Renal pelvis (tissue), 12 donors: Measurements from ENCODE around the gene PPP2R5D. TPM values are rescaled to one million over a fixed set of nuclear protein-coding genes. Genes with fewer than 3 reads are reported as not detected.
"Not testable (repeated sequence)": the region's sequence is repeated elsewhere in the genome, so short reads cannot be mapped to it uniquely, and the experiment has no call there.

Source experiments
- DNase-seq: peaks from one replicate; pipeline ENCODE4 v3.0.0-alpha.2; 2013
- long read RNA-seq, 16 experiments: transcript quantifications; one replicate each; lab custom pipeline, GENCODE V29; 2026
- polyA plus RNA-seq, 3 donors: library from polyadenylated mRNA; unstranded; fragments of 120-200 nt; gene quantifications; one replicate each; pipeline ENCODE4 v1.2.1, GENCODE V29; 2013; ENCODE audit not compliant: insufficient read length in 3 of 3

The PPP2R5D gene
- polyA plus RNA-seq, result 10 to 100 TPM; 60.6 to 63.9 (median 62.5) TPM
- long read RNA-seq, donor 1, transcript PPP2R5D-208 (16 exons, 3,044 nt), result major isoform, 11 of 237 reads
- long read RNA-seq, donor 1, partial matches to known transcripts, result 219 of 237 reads
- long read RNA-seq, donor 1, other reads (novel, unspliced or antisense), result 7 of 237 reads
- long read RNA-seq, donor 2, transcript PPP2R5D-208 (16 exons, 3,044 nt), result major isoform, 11 of 253 reads
- long read RNA-seq, donor 2, partial matches to known transcripts, result 153 of 253 reads
- long read RNA-seq, donor 2, other reads (novel, unspliced or antisense), result 89 of 253 reads
- long read RNA-seq, donor 3, transcript PPP2R5D-208 (16 exons, 3,044 nt), result major isoform, 6 of 65 reads
- long read RNA-seq, donor 3, partial matches to known transcripts, result 59 of 65 reads
- long read RNA-seq, donor 3, other reads (novel, unspliced or antisense), result 0 of 65 reads
- long read RNA-seq, donor 4, transcript PPP2R5D-208 (16 exons, 3,044 nt), result major isoform, 9 of 240 reads
- long read RNA-seq, donor 4, partial matches to known transcripts, result 153 of 240 reads
- long read RNA-seq, donor 4, other reads (novel, unspliced or antisense), result 78 of 240 reads
- long read RNA-seq, donor 5, partial matches to known transcripts, result 35 of 99 reads
- long read RNA-seq, donor 5, other reads (novel, unspliced or antisense), result 64 of 99 reads
- long read RNA-seq, donor 6, transcript PPP2R5D-208 (16 exons, 3,044 nt), result major isoform, 12 of 210 reads
- long read RNA-seq, donor 6, partial matches to known transcripts, result 132 of 210 reads
- long read RNA-seq, donor 6, other reads (novel, unspliced or antisense), result 66 of 210 reads
- long read RNA-seq, donor 7, transcript PPP2R5D-208 (16 exons, 3,044 nt), result major isoform, 6 of 231 reads
- long read RNA-seq, donor 7, partial matches to known transcripts, result 167 of 231 reads
- long read RNA-seq, donor 7, other reads (novel, unspliced or antisense), result 57 of 231 reads
- long read RNA-seq, donor 8, partial matches to known transcripts, result 58 of 76 reads
- long read RNA-seq, donor 8, other reads (novel, unspliced or antisense), result 15 of 76 reads
- long read RNA-seq, donor 9, transcript PPP2R5D-208 (16 exons, 3,044 nt), result major isoform, 11 of 20 reads
- long read RNA-seq, donor 9, partial matches to known transcripts, result 9 of 20 reads
- long read RNA-seq, donor 9, other reads (novel, unspliced or antisense), result 0 of 20 reads
- long read RNA-seq, donor 10, partial matches to known transcripts, result 57 of 61 reads
- long read RNA-seq, donor 10, other reads (novel, unspliced or antisense), result 0 of 61 reads
- long read RNA-seq, donor 11, transcript PPP2R5D-208 (16 exons, 3,044 nt), result major isoform, 6 of 128 reads
- long read RNA-seq, donor 11, partial matches to known transcripts, result 90 of 128 reads
- long read RNA-seq, donor 11, other reads (novel, unspliced or antisense), result 32 of 128 reads
- long read RNA-seq, donor 12, transcript PPP2R5D-208 (16 exons, 3,044 nt), result major isoform, 11 of 325 reads
- long read RNA-seq, donor 12, partial matches to known transcripts, result 242 of 325 reads
- long read RNA-seq, donor 12, other reads (novel, unspliced or antisense), result 72 of 325 reads
- long read RNA-seq, donor 13, partial matches to known transcripts, result 131 of 132 reads
- long read RNA-seq, donor 13, other reads (novel, unspliced or antisense), result 0 of 132 reads
- long read RNA-seq, donor 14, transcript PPP2R5D-208 (16 exons, 3,044 nt), result major isoform, 5 of 337 reads
- long read RNA-seq, donor 14, partial matches to known transcripts, result 150 of 337 reads
- long read RNA-seq, donor 14, other reads (novel, unspliced or antisense), result 182 of 337 reads
- long read RNA-seq, donor 15, transcript PPP2R5D-208 (16 exons, 3,044 nt), result major isoform, 10 of 322 reads
- long read RNA-seq, donor 15, partial matches to known transcripts, result 217 of 322 reads
- long read RNA-seq, donor 15, other reads (novel, unspliced or antisense), result 94 of 322 reads
- long read RNA-seq, donor 16, transcript PPP2R5D-208 (16 exons, 3,044 nt), result major isoform, 5 of 297 reads
- long read RNA-seq, donor 16, partial matches to known transcripts, result 281 of 297 reads
- long read RNA-seq, donor 16, other reads (novel, unspliced or antisense), result 11 of 297 reads

DNA sequence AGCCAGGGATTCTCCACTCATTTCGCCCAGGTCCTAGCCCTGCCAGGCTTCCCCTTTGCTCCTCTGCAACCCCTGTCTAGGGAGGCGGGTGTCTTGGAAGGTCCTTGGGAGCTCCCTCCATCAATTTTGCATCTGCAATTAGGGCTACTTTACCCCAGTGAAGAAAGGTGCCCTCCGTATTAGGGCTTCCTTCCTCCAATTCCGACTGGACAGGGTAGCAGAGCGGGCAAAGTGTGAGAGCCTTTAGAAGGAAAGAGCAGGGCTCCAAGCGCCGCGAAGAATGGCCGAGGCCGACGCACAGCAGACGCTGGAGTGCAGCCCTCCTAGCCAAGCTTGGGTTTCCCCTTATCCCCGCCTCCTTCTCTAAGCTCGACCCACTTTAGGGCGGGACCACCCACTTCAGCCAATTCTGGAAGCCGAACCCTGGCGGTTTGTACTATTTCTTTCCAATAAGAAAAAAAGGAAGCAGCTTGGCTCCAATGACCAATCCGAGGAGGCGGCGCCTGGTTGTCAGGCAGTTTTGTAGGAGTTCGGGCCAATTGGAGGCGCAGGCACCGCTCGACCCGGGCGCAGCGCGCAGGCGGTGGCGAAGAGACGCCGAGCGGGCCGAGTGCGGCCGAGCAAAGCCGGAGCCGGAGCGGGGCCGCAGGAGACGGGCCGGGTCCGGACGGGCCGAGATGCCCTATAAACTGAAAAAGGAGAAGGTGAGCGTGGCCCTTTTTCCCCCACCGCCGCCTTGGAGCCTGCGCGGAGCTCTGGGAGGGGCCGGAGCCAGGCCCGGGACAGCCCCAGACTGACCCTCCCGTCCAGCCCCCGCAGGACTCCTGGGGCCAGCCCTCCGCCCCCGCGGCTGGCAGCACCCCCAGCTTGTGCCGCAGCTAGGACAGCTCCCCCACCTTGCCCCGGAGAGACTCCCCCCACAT is at the start of gene PPP2R5D:
Gene PPP2R5D, plus strand, starts transcription at position 570 of the 923 bp plus-strand sequence. Its CDS starts 108 bp downstream, at position 678.
- DNase-seq, result peak; percentile 99

DNA sequence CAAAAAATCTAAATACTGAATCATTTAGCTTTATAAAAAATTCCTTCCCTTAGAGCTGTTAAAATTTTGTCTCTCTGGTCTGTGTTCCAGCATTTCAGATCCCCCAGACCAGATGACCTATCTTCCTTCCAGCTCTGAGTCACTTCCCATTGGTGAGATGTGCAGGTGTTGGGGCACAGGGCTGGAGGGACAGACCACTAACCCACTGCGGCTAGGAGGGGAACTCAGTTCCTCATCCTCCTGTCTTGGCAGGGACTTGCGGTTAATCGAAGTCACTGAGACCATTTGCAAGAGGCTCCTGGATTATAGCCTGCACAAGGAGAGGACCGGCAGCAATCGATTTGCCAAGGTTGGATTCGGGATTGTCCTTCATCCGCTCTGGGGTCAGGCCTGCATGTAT is 49.0 kb upstream of the PPP2R5D start:
- no peak for DNase-seq

GRCh38 chr6:42936398-42936797 is 48.0 kb upstream of the PPP2R5D start:
- DNase-seq, result no peak

DNA sequence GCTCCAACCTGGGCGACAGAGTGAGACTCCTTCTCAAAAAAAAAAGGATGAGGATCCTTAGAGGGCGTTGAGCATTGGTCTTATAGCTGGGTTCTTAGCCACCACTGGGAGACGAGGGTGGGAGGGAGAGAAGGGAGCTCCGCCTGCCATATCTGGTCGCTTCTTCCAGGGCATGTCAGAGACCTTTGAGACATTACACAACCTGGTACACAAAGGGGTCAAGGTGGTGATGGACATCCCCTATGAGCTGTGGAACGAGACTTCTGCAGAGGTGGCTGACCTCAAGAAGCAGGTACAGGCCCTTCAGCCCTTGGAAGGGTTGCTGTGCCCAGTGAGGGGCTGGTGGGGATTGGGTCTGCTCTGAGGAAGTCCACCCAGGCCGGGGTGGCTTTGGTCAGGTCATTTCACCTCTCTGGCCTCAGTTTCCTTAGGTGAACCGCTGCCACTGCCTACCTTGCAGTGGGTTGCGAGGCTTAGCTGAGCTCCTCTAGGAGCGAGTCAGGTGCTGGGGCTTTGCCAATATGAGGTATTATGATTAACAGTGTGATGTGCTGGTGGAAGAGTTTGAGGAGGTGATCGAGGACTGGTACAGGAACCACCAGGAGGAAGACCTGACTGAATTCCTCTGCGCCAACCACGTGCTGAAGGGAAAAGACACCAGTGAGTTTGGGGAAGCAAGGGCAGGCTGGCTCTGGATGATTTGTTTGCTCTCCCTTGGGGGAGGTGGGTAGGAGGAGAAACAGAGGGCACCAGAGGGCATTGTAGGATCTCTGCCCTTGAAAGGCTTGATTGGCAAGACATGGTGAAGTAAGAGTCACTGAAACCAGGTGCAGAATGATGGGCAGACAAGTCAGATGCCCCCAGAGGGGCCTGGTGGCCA is 46.6 kb upstream of the PPP2R5D start:
- no peak for DNase-seq

DNA sequence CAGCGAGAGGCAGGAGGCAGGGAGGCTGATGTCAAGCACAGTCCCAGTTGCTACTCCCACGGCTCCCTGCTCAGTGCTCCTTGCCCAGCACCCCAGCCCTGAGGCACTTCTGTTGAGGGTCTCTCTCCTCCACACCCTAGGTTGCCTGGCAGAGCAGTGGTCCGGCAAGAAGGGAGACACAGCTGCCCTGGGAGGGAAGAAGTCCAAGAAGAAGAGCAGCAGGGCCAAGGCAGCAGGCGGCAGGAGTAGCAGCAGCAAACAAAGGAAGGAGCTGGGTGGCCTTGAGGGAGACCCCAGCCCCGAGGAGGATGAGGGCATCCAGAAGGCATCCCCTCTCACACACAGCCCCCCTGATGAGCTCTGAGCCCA is 46.0 kb upstream of the PPP2R5D start:
- DNase-seq, result no peak

DNA sequence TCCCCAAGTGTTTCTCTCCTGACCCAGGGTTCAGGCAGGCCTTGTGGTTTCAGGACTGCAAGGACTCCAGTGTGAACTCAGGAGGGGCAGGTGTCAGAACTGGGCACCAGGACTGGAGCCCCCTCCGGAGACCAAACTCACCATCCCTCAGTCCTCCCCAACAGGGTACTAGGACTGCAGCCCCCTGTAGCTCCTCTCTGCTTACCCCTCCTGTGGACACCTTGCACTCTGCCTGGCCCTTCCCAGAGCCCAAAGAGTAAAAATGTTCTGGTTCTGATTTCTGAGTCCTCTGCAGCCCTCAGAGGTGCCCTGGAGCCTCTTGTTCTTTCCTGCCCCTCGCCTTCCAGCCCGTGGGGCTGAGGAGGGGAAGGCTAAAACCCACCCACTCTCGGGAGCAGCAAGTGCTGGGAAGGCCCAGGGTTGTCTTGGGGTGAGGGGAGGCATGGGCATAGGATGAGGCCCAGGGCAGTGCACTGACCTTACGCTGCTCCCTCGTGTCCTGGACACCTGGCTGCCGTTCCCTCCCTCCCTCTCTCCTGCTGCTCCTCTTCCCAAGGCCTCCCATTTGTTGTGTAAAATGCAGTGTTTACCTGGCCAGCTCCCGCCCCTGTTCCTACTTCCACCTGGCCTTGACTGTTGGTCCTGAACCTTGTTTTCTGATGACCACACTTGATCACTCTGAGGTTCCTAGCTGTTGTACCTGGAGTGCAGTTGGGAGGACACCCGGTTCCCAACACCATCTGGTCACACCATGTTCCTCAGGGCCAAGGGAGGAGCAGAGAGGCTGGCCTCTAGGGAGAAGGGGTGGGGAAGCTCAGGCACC is 45.2 kb upstream of the PPP2R5D start:
- no peak for DNase-seq

GRCh38 chr6:42939810-42940167 is 44.6 kb upstream of the PPP2R5D start:
- no peak for DNase-seq

- no peak for DNase-seq
Observed at GRCh38 chr6:42940493-42941045, 43.8 kb upstream of the PPP2R5D start.

DNA sequence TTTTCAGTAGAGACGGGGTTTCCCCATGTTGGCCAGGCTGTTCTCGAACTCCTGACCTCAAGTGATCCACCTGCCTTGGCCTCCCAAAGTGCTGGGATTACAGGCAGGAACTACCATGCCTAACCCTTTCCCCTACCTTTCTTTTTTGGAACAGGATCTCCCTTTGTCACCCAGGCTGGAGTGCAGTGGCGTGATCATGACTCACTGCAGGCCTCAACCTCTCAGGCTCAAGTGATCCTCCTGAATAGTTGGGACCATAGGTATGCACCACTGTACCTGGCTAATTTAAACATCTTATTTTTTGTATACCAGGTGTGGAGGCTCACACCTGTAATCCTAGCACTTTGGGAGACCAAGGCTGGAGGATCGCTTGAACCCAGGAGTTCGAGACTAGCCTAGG is 43.0 kb upstream of the PPP2R5D start:
- not testable (repeated sequence) for DNase-seq

DNA sequence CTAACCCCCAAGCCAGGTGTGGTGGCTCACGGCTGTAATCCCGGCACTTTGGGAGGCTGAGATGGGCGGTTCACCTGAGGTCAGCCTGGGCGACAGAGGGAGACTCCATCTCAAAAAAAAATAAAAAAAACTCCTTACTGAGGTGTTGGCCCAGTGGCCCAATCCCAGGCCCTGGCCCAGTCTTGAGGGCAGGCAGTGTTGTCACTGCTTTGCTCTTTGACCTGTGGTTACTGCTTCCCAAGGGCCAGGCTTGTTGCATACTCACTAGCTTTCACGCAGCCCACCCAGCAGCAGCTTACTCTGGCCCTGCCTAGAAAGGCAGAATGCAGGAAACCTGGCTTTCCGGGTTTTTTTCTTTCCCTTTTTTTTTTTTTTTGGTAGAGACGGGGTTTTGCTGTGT is 41.9 kb upstream of the PPP2R5D start:
- DNase-seq, result no peak

DNA sequence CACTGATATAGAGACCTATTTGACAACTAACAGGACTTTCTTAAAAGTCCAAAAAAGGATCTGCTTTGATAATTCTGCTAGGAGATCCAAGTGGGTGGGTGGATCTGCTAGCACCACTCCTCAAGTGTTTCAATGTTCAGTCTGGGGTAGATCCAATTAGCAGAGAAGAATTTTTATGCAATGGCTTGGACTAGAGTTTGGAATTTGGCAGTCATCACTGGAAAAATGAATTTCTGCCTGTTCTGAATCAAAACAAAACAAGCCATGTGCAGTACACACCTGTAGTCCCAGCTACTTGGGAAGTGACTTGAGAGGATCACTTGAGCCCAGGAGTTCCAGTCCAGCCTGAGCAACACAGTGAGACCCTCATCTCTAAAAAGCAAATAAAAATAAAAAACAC is 36.4 kb upstream of the PPP2R5D start:
- DNase-seq, result no peak

DNA sequence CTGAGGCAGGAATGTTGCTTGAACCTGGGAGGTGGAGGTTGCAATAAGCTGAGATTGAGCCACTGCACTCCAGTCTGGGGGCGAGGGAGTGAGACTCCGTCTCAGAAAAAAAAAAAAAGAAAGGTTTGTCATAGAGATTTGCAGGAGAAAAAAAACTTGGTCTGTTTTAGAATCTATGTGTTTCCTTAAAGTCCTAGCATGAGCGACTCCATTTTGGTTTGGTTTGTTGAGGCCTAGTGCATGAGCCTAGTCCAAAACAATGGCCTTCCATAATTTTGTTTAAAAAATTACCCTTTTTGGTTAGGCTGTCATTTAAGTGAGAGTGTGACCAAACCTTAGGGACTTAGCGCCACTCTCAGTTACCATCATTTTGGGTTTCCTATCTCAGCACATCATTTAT is 32.0 kb upstream of the PPP2R5D start:
- DNase-seq, result no peak

- not testable (repeated sequence) for DNase-seq
Observed at GRCh38 chr6:42954405-42954804, 30.0 kb upstream of the PPP2R5D start.

GRCh38 chr6:42958125-42958524 is 26.2 kb upstream of the PPP2R5D start:
- no peak for DNase-seq

DNA sequence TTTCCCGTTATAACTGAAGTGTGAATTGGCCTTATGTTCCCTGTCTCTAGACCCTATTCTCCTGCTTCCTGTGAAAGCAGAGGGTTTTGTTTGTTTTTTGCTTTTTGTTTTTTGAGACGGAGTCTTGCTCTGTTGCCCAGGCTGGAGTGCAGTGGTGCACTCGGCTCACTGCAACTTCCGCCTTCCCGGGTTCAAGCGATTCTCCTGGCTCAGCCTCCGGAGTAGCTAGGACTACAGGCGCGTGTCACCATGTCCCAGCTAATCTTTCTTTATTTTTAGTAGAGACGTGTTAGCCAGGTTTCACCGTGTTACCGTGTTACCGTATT is 24.5 kb upstream of the PPP2R5D start:
- no peak for DNase-seq

DNA sequence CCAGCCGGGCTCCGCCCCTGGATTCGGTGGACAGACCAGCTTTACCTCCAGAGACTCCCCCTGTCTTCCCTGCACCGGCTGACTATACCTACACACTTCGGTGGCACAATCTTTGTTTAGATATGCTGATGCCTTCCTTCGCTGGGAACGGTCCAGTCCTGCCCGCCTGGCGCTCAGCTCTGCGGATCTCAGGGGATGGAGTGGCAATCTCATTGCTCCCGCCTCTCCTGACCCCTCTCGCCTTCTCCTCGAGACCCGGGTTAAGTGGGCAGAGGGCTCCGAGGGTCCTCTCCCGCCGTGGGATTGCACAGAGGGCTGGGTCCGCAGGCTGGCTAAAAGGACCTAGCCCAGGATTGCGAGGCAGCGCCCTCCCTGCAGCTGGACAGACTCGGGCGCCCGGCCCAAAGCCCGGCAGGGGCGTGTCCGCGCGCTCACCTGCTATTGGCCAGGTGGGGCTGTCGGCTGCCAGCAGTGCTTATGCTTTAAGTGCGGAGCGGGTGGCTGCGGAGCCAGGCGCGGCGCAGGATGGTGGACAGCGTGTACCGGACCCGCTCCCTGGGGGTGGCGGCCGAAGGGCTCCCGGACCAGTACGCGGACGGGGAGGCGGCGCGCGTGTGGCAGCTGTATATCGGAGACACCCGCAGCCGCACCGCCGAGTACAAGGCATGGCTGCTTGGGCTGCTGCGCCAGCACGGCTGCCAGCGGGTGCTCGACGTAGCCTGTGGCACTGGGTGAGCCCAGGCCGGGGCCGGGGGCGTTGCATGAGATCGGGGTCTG is 23.9 kb upstream of the PPP2R5D start, which contains the start of gene GNMT:
Gene GNMT, plus strand, starts transcription at position 512 of the 777 bp plus-strand sequence. Its CDS starts 14 bp downstream, at position 526.
- peak; percentile 61 for DNase-seq
